Activated naive CD4-positive, alpha-beta T cell treated with Interleukin-2 at 50 U/mL for 16 hours (primary cell): ENCODE measurements around the gene OSBPL3.

Experiments
- DNase-seq: peaks from one replicate; pipeline ENCODE4 v3.0.0-alpha.2; 2020

OSBPL3 gene

DNA sequence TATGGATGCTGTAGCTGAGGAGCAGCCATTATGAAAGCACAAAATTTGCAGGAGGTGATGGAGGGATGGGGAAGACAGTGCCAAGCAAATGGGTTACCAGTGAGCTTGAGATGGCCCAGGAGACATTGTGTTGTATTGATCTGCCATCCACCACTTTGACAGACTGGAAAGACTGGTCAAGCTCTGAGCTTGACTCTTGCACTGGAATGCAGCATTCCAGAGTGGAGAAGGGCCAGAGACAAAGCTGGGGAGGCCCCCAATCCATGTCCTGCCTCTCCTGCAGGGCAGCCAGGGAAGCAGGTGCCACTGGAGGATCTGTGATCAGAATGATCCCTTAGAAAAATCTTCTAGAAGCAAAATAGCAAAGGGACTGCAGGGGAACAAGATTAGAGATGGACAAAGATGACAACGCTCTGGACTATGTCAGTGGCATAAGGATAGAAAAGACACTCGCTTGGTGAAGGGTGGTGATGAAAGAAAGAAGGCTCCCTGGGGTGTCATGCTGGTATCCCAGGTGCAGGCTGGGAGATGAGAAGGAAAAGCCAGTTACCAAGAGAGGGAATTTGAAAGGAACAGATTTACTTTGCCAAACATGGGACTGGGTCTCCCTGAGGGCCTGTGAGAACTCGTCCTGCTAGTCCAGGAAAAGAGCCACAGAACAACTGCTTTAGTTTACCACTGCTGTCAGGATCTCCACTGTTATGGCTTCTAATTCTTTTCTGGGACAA, 227.7 kb downstream of the OSBPL3 start:
- no peak for DNase-seq

- DNase-seq, result no peak
These were observed 228.5 kb downstream of the OSBPL3 start for GRCh38 chr7:24751484-24751883.

GRCh38 chr7:24750441-24751055, 229.4 kb downstream of the OSBPL3 start:
- no peak for DNase-seq

DNA sequence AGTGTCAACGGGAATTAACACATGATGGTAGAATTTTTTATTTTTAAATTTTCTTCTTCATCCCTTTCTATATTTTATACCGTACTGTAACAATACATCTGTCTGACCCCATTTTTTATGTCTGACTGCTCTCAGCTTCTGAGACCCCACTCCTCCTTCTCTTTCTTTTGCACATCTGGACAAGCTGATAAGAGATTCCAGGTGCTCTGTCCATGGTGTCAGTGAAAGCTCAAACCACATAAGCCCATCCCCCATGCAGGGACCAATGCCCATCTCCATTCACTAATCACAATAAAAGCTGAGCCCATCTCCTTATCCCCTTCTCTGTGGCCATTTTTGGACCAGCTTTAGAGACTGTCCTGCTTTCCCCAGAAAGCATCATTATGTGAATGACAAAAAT, 231.5 kb downstream of the OSBPL3 start:
- no peak for DNase-seq
